BE2C (cell line): ENCODE data around the gene RASA3.

ENCODE experiments used
- DNase-seq: peaks from one replicate; pipeline ENCODE4 v3.0.0-alpha.2; 2020
- H3K27me3 ChIP-seq: fragments of 250-450 bp; sonication (Bioruptor Pico); 2 replicates; pipeline ENCODE4 v1.5.1; 2020; ENCODE audit warnings: mild to moderate bottlenecking
- H3K36me3 ChIP-seq: fragments of 250-450 bp; sonication (Bioruptor Pico); 2 replicates; pipeline ENCODE4 v1.5.1; 2020; ENCODE audit warnings: mild to moderate bottlenecking
- H3K4me1 ChIP-seq: fragments of 250-450 bp; sonication (Bioruptor Pico); 2 replicates; pipeline ENCODE4 v1.5.1; 2020
- H3K4me3 ChIP-seq: 2 replicates; pipeline ENCODE4 v1.5.1; 2011; ENCODE audit warnings: low read depth, low read length
- H3K9me3 ChIP-seq: fragments of 250-450 bp; sonication (Bioruptor Pico); 2 replicates; pipeline ENCODE4 v1.5.1; 2020
- TF ChIP-seq, protein P1 (sequence below): IDR thresholded peaks from 2 replicates; pipeline ENCODE4 v1.5.1; 2012; ENCODE audit warnings: mild to moderate bottlenecking, low read depth, low read length

RASA3 gene

DNA sequence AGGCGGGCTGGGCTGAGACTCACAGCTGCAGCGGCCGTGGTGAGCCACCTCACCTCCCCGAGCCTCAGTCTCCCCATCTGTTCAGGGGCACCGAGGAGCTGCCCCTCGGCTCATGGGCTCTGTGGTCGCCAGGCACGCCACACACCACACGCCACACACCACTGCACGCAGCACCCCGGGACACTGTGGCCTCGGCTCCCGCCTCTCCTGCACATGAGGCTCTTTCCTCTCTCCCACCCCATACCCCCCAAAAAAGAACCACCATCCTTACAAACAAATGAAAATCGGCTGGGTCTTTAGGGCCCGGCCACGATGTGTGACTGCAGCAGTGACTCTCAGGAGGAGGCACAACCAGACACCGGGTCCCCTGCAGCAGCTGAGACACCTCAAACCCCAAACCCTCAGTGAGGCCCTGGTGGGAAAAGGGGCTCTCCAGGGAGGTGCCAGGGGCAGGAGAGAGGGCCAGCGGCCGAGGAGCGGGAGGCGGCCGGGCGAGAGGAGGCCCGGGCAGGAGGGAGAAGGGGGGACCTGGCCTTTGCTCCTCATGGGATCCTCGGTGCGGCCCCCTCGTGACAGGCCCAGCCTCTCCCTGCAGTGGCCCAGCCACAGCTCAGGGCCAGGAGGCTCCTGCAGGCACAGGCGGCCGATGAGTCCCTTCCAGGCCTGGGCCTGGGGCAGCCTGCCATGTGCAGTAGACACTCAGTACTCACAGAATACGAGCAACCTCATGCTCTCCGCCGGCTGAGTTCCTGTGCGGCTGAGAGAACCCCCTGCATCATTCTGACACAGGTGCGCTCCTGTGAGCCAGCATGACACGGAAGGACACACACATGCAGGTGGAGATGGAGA lies 66.3 kb downstream of the RASA3 start:
- Histone ChIP-seq H3K27me3 (no peaks in the 10 kb centered on the region), H3K4me1 (peaks cover 26% of the 10 kb centered on the region), H3K36me3 (no peaks in the 10 kb centered on the region; the same call in 1 of the 2 replicates), H3K9me3 (no peaks in the 10 kb centered on the region), H3K4me3 (no peak overlapping the region)
- DNase-seq, result no peak
- TF ChIP-seq, protein P1, sequence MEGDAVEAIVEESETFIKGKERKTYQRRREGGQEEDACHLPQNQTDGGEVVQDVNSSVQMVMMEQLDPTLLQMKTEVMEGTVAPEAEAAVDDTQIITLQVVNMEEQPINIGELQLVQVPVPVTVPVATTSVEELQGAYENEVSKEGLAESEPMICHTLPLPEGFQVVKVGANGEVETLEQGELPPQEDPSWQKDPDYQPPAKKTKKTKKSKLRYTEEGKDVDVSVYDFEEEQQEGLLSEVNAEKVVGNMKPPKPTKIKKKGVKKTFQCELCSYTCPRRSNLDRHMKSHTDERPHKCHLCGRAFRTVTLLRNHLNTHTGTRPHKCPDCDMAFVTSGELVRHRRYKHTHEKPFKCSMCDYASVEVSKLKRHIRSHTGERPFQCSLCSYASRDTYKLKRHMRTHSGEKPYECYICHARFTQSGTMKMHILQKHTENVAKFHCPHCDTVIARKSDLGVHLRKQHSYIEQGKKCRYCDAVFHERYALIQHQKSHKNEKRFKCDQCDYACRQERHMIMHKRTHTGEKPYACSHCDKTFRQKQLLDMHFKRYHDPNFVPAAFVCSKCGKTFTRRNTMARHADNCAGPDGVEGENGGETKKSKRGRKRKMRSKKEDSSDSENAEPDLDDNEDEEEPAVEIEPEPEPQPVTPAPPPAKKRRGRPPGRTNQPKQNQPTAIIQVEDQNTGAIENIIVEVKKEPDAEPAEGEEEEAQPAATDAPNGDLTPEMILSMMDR, result no peak

DNA sequence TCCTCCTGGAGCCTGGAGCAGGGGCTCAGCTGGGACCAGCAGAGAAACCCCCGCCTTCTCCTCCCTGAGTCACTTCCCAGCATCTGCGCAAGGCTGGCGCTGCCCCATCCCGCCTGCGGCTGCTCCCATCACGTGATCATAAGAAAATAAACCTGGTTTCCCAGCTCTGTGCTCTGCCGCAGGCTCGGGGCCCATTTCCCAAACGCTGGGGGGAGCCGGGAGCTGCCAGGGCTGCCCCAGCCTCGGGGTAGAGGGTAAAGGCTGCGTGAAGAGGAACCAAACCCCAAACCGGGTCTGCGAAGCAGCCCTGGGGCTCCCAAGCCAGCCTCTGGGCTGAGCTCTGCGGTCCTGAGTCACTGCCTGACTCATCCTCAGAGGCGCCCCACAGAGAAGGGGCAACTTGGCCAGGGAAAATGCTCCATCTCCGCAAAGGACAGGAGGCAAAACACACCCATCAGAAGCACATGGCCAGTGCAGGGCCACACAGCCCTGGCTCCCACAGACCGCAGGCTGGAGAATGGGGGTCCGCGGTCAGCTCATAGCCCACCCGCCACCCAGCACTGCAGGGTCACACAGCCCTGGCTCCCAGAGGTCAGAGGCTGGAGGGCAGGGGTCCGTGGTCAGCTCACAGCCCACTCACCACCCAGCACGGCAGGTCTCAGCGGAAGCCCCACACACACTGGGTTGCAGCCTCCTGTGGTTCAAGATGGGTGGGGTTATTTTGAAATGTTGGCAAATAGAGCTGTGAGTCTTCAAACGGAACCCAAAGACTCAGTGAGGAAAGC lies 67.1 kb downstream of the RASA3 start:
- TF ChIP-seq, protein P1, result peak; percentile 8; the same call in 1 of the 2 replicates
- peak; percentile 92 for DNase-seq
- peak overlapping the region; percentile 46 for H3K4me3 ChIP-seq

DNA sequence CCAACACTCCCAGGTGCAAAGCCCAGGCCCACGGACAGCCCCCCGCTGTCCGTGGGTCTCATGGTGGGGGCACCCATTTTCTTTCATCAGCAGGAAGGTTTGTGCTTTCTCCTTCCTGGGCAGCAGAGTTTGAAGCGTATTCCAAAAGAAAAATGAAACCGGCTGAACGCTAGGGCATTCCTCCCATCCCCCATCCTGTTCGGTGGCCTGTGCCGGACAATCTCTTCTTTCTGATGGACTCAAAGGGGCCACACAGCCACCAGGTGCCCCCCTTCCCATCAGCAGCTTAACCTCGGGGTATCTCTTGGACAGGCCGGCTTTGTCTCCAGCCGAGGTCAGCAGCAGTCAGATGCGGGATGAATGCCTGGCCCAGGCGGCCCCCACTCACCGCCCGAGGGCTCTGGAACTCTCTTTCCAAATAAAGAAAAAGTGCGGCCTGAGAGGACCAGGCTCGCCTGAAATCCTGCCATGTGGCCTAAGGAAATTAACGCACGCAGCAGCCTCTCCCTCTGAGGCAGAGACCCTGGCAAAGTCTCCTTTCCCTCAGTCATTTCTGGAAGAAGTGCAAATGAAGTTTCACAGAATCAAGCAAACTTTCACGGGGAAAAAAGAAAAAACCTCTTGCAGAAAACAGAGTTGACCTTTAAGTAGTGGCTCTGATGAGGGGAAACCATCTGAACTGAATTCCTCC lies 67.8 kb downstream of the RASA3 start:
- DNase-seq, result peak; percentile 60
- H3K27me3 ChIP-seq, result no peaks in the 10 kb centered on the region
- H3K4me3 ChIP-seq, result peak overlapping the region; percentile 46
- no peaks in the 10 kb centered on the region for H3K9me3 ChIP-seq
- H3K36me3 ChIP-seq, result no peaks in the 10 kb centered on the region
- H3K4me1 ChIP-seq, result peaks cover 26% of the 10 kb centered on the region
- TF ChIP-seq, protein P1, result no peak

More for the DNA sequence above, 67.1 kb downstream of the RASA3 start:
- peaks cover 26% of the 10 kb centered on the region for H3K4me1 ChIP-seq
- no peaks in the 10 kb centered on the region for H3K27me3 ChIP-seq
- no peaks in the 10 kb centered on the region for H3K36me3 ChIP-seq
- H3K9me3 ChIP-seq, result no peaks in the 10 kb centered on the region

DNA sequence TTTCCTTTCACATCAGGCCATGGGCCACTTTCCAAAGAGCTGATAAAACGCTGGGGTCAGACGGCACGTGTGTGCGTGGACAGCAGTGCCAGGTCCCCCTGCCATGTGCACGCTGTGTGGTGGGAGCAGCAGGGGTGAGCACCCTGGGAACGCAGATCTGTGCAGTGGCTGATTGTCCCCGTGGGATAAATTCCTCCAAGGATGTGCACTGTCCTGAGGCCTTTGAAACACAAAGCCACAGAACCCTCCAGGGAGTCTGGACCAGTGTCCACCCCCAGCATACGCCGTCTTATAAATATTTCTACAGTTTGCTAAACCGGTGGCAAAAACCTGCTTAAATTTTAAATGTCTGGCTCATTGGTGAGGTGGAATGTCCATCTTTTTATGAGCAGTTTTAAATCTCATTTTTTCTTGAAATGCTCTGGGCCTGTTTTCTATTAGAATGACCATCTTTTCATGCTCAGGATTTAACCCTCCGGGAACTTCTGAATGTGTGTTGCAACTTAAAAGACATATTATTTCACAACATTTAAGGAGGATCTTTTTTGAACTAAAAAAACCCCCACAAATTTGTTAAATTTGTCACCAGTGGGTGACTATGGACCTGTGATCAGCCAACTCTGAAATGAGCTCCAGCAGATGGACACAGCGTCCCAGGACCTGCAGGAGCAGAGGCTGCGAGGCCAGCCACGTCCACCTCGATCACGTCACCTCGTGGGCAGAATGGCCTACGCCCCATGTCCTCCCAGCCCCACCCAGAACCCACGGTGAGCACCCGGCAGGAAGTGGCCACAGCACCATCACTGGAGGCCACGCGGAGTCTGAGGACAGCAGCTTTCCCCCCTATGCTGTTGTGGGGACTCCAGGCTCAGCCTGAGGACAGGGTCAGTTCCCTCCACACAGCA lies 68.6 kb downstream of the RASA3 start:
- Histone ChIP-seq H3K9me3 (no peaks in the 10 kb centered on the region), H3K36me3 (no peaks in the 10 kb centered on the region), H3K4me3 (peak overlapping the region; percentile 46), H3K4me1 (peaks cover 26% of the 10 kb centered on the region), H3K27me3 (no peaks in the 10 kb centered on the region)
- TF ChIP-seq, protein P1, result no peak
- no peak for DNase-seq

DNA sequence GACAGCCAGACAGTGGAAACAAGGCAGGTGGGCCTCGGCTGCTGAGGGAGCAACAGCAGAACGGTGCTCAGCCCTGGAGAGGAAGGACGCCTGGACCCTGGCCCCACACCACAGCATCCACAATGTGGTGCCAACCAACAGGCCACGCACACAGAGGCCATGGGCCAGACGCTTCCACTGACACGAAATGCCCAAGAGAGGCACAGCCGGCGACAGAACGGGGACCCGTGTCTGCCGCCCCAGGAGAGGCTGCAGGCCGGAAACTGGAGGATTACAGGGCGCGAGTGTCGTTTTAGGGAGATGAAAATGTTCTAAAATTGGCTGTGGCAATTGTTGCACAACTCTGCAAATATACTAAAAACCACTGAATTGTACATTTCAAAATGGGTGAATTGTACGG lies 69.7 kb downstream of the RASA3 start:
- Histone ChIP-seq H3K27me3 (no peaks in the 10 kb centered on the region), H3K4me3 (no peak overlapping the region), H3K9me3 (no peaks in the 10 kb centered on the region), H3K4me1 (peaks cover 26% of the 10 kb centered on the region), H3K36me3 (no peaks in the 10 kb centered on the region)
- DNase-seq, result no peak
- TF ChIP-seq, protein P1, result no peak
